Activated T-helper 1 cell treated with anti-CD3 and anti-CD28 coated beads, Interleukin-12 subunit alpha, Interleukin-12 subunit beta, Interleukin-2, Interleukin-4 antibody, amounts not matched to agents 30 ng/mL and 10 ng/mL and 1 ng/mL, durations not matched to agents 14 hours and 24 hours and 36 hours (primary cell): Measurements from ENCODE around the gene CAMKMT. TPM values are rescaled to one million over a fixed set of nuclear protein-coding genes. Genes with fewer than 3 reads are reported as not detected.

Experiments
- DNase-seq: peaks from one replicate; pipeline ENCODE4 v3.0.0; 2021; ENCODE audit warnings: low spot score
- H3K27ac Mint-ChIP-seq: one replicate; pipeline ENCODE4 v1.8.0; 2021; ENCODE audit warnings: mild to moderate bottlenecking, mixed read lengths
- H3K27me3 Mint-ChIP-seq: one replicate; pipeline ENCODE4 v1.8.0; 2022; ENCODE audit warnings: mild to moderate bottlenecking, moderate library complexity, mixed read lengths; ENCODE audit not compliant: insufficient read depth
- H3K36me3 Mint-ChIP-seq: one replicate; pipeline ENCODE4 v1.8.0; 2021; ENCODE audit warnings: low read depth, mixed read lengths
- H3K4me1 Mint-ChIP-seq: one replicate; pipeline ENCODE4 v1.8.0; 2021; ENCODE audit warnings: low read depth, mixed read lengths
- H3K4me3 Mint-ChIP-seq: one replicate; pipeline ENCODE4 v1.8.0; 2021; ENCODE audit warnings: mild to moderate bottlenecking, moderate library complexity, mixed read lengths
- H3K9me3 Mint-ChIP-seq: one replicate; pipeline ENCODE4 v1.8.0; 2021; ENCODE audit warnings: mixed read lengths
- intact Hi-C: fragments of 100-400 bp; cut with micrococcal nuclease; formaldehyde crosslinking; loops from one replicate; pipeline ENCODE4 v1.15.1; 2024
- total RNA-seq: library from RNA; stranded (reverse); gene quantifications from 2 replicates; pipeline ENCODE4 v1.2.3, GENCODE V29; 2022

Gene CAMKMT
- total RNA-seq, 1 donor from 2014 or later = 14.2 TPM

DNA sequence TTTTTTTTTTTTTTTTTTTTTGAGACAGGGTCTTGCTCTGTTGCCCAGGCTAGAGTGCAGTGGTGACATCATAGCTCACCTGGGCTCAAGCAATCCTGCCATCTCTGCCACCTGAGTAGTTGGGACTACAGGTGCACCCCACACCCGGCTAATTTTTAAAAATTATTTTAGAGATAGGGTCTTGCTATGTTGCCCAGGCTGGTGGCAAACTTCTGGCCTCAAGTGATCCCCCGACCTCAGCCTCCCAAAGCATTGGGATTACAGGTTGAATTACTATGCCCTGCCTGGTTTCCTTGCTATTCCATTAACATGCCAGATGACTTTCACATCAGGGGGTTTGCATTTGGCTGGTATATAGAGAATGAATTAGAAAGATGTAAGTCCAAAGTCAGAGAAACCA is 253.2 kb downstream of the CAMKMT start:
- intact Hi-C loops = no loop called here
- Mint-ChIP-seq H3K36me3 (no peaks in the 10 kb centered on the region), H3K27me3 (no peaks in the 10 kb centered on the region), H3K4me3 (no peak overlapping the region), H3K9me3 (peaks cover 6% of the 10 kb centered on the region), H3K27ac (no peak overlapping the region), H3K4me1 (no peaks in the 10 kb centered on the region)
- DNase-seq = no peak

GRCh38 chr2:44615950-44616518 is 254.3 kb downstream of the CAMKMT start:
- Mint-ChIP-seq H3K4me1 (no peaks in the 10 kb centered on the region), H3K9me3 (peaks cover 1% of the 10 kb centered on the region), H3K27me3 (no peaks in the 10 kb centered on the region), H3K4me3 (no peak overlapping the region), H3K36me3 (no peaks in the 10 kb centered on the region), H3K27ac (no peak overlapping the region)
- DNase-seq = no peak
- intact Hi-C loops = loop anchor here (2.0 kb wide), 1 partner anchor 37 kb away; no protein-coding TSS in a partner anchor

GRCh38 chr2:44616667-44617155 is 255.0 kb downstream of the CAMKMT start:
- no peak overlapping the region for H3K4me3 Mint-ChIP-seq
- H3K27me3 Mint-ChIP-seq = no peaks in the 10 kb centered on the region
- no peak overlapping the region for H3K27ac Mint-ChIP-seq
- intact Hi-C loops = loop anchor here (2.0 kb wide), 1 partner anchor 38 kb away; no protein-coding TSS in a partner anchor
- no peaks in the 10 kb centered on the region for H3K9me3 Mint-ChIP-seq
- no peak for DNase-seq
- no peaks in the 10 kb centered on the region for H3K4me1 Mint-ChIP-seq
- no peaks in the 10 kb centered on the region for H3K36me3 Mint-ChIP-seq

DNA sequence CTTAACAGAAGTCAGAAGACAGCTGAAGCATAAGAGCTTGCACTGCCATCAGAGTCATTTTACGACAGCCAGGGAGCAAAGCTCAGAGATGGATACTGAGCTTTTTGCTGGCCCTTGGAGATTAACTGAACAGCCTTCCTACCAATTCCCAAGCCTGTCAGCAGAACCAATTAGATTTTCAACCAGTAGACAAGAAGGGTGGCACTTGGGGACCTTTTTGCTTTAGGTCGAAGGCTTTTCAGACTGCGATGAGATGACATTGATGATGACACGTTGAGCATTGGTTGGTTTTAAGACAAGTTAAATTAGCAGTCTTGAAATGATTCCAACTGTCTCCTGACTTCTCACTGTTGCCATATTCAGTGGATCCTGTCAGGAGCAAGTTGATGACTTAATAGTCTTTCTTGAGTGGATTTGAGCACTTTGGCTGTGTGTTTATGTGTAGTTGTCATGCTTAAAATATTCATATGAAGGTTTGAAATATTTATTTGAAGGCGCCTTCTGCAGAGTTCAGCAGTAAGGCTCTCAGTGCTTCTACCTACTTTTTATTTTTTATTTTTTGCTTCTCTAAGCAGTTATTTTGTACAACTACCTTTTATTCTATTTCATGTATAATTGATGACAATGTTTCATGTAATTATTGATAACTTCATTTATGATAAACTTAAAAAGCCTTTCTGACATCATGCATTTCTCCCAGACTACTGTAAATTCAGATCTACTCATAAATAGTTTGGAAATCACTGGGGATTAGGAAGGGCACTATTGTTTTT is 256.7 kb downstream of the CAMKMT start:
- Mint-ChIP-seq H3K4me3 (no peak overlapping the region), H3K36me3 (no peaks in the 10 kb centered on the region), H3K4me1 (no peaks in the 10 kb centered on the region), H3K27me3 (no peaks in the 10 kb centered on the region), H3K9me3 (no peaks in the 10 kb centered on the region), H3K27ac (no peak overlapping the region)
- DNase-seq = no peak
- intact Hi-C loops = no loop called here

DNA sequence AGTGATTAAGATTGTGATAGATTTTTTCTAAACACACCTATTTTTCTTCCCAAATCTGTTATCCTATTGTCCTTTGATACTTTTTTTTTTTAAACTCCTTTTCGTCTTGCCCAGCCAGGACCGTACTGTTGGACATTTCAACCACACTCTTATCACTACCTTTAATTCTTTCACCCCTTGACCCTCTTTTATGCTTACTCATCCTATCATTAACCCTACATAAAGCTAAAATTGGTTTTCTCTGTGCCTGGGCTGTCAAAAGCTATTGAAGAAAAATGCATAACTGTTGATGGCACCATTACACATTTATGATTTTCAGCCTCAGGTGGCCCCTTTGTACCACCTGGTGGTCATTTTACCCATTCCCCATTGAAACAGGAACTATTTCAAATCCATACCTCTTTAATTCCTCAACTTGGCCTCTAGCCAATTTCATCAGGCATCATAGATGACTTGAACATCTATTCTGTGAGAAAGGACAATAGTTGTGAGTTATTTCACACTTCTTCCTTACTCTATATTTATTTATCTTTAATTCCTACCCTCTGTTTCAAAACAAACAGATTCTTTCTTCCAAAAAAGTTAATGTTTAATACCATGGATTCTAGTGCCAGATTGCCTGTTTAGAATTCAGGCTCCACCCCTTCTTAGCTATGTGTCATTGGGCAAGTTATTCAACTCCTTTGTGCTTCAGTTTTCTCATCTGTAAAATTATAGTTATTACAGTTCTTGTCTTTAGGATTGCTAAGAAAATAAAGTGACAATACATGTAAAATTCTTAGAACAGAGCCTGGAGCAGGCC is 258.6 kb downstream of the CAMKMT start:
- no peaks in the 10 kb centered on the region for H3K27me3 Mint-ChIP-seq
- no peaks in the 10 kb centered on the region for H3K36me3 Mint-ChIP-seq
- H3K27ac Mint-ChIP-seq = no peak overlapping the region
- H3K4me3 Mint-ChIP-seq = no peak overlapping the region
- DNase-seq = no peak
- H3K9me3 Mint-ChIP-seq = no peaks in the 10 kb centered on the region
- intact Hi-C loops = no loop called here
- no peaks in the 10 kb centered on the region for H3K4me1 Mint-ChIP-seq

GRCh38 chr2:44623622-44624351 is 262.0 kb downstream of the CAMKMT start:
- no peak for DNase-seq
- no peak overlapping the region for H3K4me3 Mint-ChIP-seq
- no peaks in the 10 kb centered on the region for H3K4me1 Mint-ChIP-seq
- H3K27me3 Mint-ChIP-seq = no peaks in the 10 kb centered on the region
- intact Hi-C loops = no loop called here
- no peaks in the 10 kb centered on the region for H3K9me3 Mint-ChIP-seq
- H3K36me3 Mint-ChIP-seq = no peaks in the 10 kb centered on the region
- H3K27ac Mint-ChIP-seq = no peak overlapping the region

GRCh38 chr2:44628297-44628696 is 266.6 kb downstream of the CAMKMT start:
- no peaks in the 10 kb centered on the region for H3K36me3 Mint-ChIP-seq
- no peak overlapping the region for H3K27ac Mint-ChIP-seq
- DNase-seq = no peak
- intact Hi-C loops = no loop called here
- peaks cover 7% of the 10 kb centered on the region for H3K9me3 Mint-ChIP-seq
- no peak overlapping the region for H3K4me3 Mint-ChIP-seq
- no peaks in the 10 kb centered on the region for H3K4me1 Mint-ChIP-seq
- H3K27me3 Mint-ChIP-seq = no peaks in the 10 kb centered on the region

DNA sequence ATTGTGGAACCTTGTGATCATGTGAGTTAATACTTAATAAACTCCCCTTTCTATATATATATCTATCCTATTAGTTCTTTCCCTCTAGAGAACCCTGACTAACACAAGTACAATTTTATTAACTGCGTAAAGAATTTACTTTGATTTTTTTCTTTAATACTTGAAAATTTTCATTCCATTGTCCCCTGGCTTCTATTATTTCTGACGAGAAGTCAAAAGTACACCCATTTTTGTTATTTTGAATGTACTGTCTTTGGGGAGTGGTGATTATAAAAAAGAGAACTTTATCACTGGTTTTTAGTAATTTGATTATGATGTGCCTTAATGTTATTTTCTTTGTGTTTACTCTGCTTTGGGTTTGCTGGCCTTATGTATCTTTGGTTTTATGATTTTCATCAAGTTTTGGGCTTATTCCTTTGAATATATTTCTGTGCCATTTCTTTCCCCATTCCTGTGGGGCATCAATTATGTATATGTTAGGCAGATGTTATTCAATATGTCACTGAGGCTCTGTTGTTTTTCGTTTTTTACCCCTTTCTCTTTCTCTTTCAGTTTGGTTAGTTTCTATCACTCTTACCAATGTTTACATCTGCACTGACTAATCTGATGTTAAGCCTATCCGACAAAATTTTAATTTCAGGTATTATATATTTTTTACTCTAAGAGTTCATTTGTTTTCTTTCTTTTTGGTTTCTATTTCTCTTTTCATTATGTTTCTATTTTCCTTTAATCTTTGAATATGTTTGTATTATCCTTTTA is 271.4 kb downstream of the CAMKMT start:
- Mint-ChIP-seq H3K9me3 (peaks cover 7% of the 10 kb centered on the region), H3K36me3 (no peaks in the 10 kb centered on the region), H3K4me3 (no peak overlapping the region), H3K27ac (no peak overlapping the region), H3K4me1 (peaks cover 5% of the 10 kb centered on the region), H3K27me3 (peaks cover 2% of the 10 kb centered on the region)
- DNase-seq = no peak
- intact Hi-C loops = no loop called here

GRCh38 chr2:44635725-44636124 is 274.0 kb downstream of the CAMKMT start:
- no peak overlapping the region for H3K4me3 Mint-ChIP-seq
- peaks cover 2% of the 10 kb centered on the region for H3K27me3 Mint-ChIP-seq
- H3K4me1 Mint-ChIP-seq = peaks cover 5% of the 10 kb centered on the region
- intact Hi-C loops = no loop called here
- H3K27ac Mint-ChIP-seq = no peak overlapping the region
- DNase-seq = no peak
- no peaks in the 10 kb centered on the region for H3K36me3 Mint-ChIP-seq
- H3K9me3 Mint-ChIP-seq = peaks cover 7% of the 10 kb centered on the region

DNA sequence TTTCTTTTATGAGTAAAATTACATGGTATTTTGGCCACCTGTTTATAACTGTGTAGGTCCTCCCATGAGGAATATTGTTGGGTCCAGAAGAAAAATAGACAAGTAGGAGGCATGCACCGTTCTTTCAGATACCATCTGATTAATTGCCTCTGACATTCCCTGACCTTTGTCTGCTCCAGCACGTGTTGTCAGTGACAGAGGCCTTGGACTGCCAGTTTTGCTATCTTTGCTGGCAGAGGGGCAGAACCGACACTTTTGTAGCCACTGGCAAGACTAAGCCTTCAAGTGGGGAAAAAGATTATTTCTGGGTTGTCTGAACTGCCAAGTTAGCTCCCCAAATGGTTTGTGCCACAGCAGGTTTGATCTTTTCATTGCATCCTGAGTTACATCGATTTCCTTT is 276.9 kb downstream of the CAMKMT start:
- peaks cover 5% of the 10 kb centered on the region for H3K4me1 Mint-ChIP-seq
- H3K9me3 Mint-ChIP-seq = no peaks in the 10 kb centered on the region
- no peak overlapping the region for H3K4me3 Mint-ChIP-seq
- H3K27me3 Mint-ChIP-seq = peaks cover 2% of the 10 kb centered on the region
- no peaks in the 10 kb centered on the region for H3K36me3 Mint-ChIP-seq
- DNase-seq = no peak
- H3K27ac Mint-ChIP-seq = no peak overlapping the region
- intact Hi-C loops = no loop called here

GRCh38 chr2:44639399-44639798 is 277.7 kb downstream of the CAMKMT start:
- no peaks in the 10 kb centered on the region for H3K4me1 Mint-ChIP-seq
- no peak for DNase-seq
- no peaks in the 10 kb centered on the region for H3K9me3 Mint-ChIP-seq
- intact Hi-C loops = no loop called here
- H3K27me3 Mint-ChIP-seq = peaks cover 2% of the 10 kb centered on the region
- no peak overlapping the region for H3K4me3 Mint-ChIP-seq
- H3K36me3 Mint-ChIP-seq = no peaks in the 10 kb centered on the region
- no peak overlapping the region for H3K27ac Mint-ChIP-seq
